Epithelial cell of proximal tubule (primary cell): ENCODE data around the gene GBA2. TPM values are rescaled to one million over a fixed set of nuclear protein-coding genes. Genes with fewer than 3 reads are reported as not detected.

ENCODE experiments used
- DNase-seq: peaks from one replicate; pipeline ENCODE4 v3.0.0-alpha.2; 2011; ENCODE audit warnings: low read depth
- H3K4me3 ChIP-seq: 2 replicates; pipeline ENCODE4 v1.5.1; 2011; ENCODE audit warnings: low read depth, mild to moderate bottlenecking, low read length
- CTCF ChIP-seq: conservative IDR thresholded peaks from 2 replicates; pipeline ENCODE4 v1.5.1; 2012; ENCODE audit warnings: low read depth, mild to moderate bottlenecking, low read length
- total RNA-seq: library from RNA; depleted of rRNA; stranded (reverse); fragments of >200 nt; gene quantifications from 2 replicates; pipeline ENCODE4 v1.2.3, GENCODE V29; 2015

GBA2 gene
- total RNA-seq, 1 donor from 2014 or later = 39.3 TPM

- no peak for DNase-seq
- H3K4me3 ChIP-seq = peak within 1 kb of the TSS; percentile 60
- TF ChIP-seq CTCF = no peak
These were observed 42.4 kb upstream of the GBA2 start, which contains the start of gene NPR2 for GRCh38 chr9:35791297-35791921. TSS of gene NPR2 (plus strand) at chr9:35791591. CDS start at chr9:35792409, 818 bp downstream.

GRCh38 chr9:35790385-35791296 is 41.6 kb upstream of the GBA2 start:
- no peak for DNase-seq
- H3K4me3 ChIP-seq = peak overlapping the region; percentile 27
- peak; percentile 89 for TF ChIP-seq CTCF

- H3K4me3 ChIP-seq = no peak overlapping the region
- no peak for DNase-seq
These were observed 41.0 kb upstream of the GBA2 start for GRCh38 chr9:35790025-35790384.

GRCh38 chr9:35789541-35789940 is 40.5 kb upstream of the GBA2 start:
- no peak for DNase-seq
- H3K4me3 ChIP-seq = no peak overlapping the region
- TF ChIP-seq CTCF = no peak

More at GRCh38 chr9:35790025-35790384, 41.0 kb upstream of the GBA2 start:
- no peak for TF ChIP-seq CTCF

GRCh38 chr9:35783418-35783817 is 34.4 kb upstream of the GBA2 start:
- no peak for TF ChIP-seq CTCF
- H3K4me3 ChIP-seq = no peak overlapping the region
- no peak for DNase-seq

GRCh38 chr9:35781066-35781465 is 32.0 kb upstream of the GBA2 start:
- TF ChIP-seq CTCF = no peak
- no peak overlapping the region for H3K4me3 ChIP-seq
- DNase-seq = no peak
